HL-60/S4 treated with retinoic acid at 250 ng/mL for 4 days and 3 days (cell line): ENCODE measurements around the gene TBC1D5.
"Not testable (repeated sequence)": the region's sequence is repeated elsewhere in the genome, so short reads cannot be mapped to it uniquely, and the experiment has no call there.

Source experiments
- in situ Hi-C: fragments of 300-500 bp; cut with MboI; formaldehyde crosslinking; loops from 2 replicates; pipeline ENCODE4 v1.7.0; 2022; ENCODE audit warnings: low sequenced_read_pairs

The TBC1D5 gene

DNA sequence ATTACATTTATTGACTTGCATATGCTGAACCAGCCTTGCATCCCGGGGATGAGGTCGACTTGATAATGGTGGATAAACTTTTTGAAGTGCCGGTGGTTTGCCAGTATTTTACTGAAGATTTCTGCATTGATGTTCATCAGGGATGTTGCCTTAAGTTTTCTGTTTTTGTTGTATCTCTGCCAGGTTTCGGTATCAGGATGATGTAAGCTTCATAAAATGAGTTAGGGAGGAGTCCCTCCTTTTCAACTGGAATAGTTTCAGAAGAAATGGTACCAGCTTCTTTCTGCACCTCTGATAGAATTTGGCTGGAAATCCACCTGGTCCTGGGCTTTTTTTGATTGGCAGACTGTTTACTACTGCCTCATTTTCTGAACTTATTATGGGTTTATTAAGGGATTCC is 250.8 kb downstream of the TBC1D5 start:
- in situ Hi-C loops = no loop called here

DNA sequence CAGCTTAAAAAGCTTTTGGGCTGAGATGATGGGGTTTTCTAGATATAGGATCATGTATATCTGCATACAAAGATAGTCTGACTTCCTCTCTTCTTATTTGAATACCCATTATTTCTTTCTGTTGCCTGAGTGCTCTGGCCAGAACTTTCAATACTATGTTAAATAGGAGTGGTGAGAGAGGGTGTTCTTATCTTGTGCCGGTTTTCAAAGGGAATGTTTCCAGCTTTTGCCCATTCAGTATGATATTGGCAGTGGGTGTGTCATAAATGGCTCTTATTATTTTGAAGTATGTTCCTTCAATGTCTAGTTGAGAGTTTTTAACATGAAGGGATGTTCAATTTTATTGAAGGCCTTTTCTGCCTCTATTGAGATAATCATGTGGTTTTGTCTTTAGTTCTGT is 251.2 kb downstream of the TBC1D5 start:
- in situ Hi-C loops = not testable (repeated sequence)

DNA sequence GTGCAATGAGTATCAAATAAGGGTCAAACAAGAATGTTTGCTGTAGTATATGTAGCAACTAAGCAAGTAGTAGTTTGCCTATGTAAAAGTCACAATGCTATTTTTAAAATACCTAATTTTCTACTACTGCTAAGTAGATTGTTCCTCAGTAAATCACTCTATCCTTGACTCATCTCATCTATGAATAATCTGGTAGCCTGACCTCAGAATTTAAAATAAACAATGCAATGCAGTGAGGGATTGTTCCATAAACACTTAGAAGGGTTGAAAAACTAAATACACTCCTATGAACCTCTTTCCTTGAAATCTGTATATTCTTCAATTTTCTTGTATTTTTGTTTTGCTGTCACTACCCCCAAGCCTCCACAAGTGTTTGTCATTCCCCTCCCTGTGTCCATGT is 253.3 kb downstream of the TBC1D5 start:
- in situ Hi-C loops = no loop called here

DNA sequence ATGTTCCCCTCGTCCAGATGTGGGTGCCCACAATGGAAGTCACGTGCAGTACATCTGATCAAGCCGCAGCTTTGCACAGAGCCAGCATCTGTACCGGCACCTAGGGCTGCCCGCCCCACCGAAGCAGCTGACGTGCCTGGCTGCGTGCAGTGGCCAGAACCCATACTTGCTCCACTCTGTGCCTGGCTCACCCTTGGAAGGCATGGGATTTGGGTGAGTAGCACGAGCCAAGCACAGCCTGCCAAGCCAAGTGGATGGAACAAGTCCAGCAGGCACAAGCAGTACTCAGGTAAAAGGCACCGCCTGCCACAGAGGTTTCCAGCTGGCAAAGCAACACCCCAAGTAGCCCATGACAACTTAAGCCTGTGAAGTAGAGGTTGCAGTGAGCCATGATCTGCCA is 261.3 kb downstream of the TBC1D5 start:
- in situ Hi-C loops = no loop called here

DNA sequence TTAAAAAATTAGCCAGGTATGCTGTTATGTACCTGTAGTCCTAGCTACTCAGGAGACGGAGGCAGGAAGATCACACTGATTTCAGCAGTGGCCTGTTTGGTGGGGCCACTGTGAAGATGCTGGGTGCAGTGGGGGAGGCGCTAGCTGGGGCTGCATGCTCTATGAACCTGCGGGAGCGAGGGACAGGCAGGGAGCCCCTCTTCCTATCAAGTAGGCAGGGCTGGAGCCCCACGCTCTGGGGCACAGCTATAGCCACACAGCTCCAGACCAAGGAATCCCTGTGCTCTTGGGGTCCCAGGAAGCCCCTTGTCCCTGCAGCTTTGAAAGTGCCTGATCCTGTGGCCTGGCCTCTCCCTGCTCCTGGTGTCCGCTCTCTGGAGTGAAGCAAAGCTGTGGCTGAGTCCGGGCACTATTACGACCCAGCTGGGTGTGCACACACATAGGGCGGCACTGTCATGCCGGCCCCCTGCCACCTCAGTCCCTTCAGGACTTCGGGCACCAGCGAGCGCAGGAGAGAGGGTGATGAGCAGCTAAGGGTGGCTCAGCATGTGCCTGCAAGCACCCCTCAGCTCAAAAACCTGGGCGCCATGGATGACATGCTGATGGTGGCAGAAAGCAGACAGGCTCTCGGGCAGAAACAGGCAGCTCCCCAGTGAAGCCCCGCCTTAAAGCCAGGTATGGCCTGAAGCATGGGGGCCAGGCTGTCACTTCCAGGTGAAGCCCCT is 262.6 kb downstream of the TBC1D5 start:
- in situ Hi-C loops = no loop called here

DNA sequence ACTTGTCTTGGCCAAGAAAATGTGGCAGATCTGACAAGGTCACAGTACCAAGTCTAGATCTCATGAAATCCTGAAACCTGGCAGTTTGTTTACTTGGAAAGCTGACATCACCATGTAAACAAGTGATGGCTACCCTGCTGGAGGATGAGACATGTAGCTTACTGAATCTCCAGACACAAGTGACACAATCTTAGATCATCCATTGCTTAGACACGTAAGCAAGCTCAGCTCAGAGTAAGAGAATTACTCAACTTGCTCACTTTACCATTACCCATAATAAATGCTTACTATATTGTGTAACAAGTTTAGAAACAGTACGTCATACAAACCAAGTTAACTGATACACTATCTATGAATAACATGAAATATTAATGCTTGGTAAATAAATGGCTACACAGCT is 263.8 kb downstream of the TBC1D5 start:
- in situ Hi-C loops = no loop called here

DNA sequence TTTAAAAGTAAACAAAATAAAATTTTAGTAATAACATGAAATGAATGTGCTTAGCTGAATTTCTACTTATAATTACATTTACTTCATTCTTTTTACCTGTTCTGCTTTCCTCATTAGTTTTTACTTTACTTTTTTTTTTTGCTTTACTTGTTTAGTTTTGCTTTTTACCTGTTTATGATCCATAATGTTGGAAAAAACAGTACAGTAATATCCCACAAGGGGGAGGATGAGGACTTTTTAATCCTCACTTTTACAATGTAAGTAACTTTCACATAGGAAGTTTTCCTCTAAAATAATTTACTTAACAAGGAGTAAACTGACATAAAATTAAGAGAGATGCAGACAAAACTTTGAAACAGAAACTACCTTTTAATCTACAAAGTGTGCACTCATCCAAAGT is 268.7 kb downstream of the TBC1D5 start:
- in situ Hi-C loops = no loop called here

DNA sequence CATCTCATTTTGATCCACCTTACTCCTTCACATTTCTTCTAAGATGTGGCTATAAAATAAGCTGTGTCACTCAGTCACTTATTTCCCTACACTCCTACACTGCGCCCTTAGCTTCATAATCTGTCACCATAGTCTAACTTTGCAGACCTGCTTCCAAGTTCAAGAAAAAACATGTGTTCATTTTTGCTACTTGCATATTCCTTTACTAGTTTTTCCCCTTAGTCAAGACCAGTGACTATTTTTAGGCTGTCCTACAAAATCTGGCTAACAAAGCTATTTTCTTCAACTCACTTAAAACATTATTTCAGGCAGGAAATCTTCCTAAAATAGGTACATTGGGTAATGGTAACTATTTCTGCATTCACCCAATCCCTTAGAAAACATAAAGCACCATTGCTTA is 272.5 kb downstream of the TBC1D5 start:
- in situ Hi-C loops = no loop called here

DNA sequence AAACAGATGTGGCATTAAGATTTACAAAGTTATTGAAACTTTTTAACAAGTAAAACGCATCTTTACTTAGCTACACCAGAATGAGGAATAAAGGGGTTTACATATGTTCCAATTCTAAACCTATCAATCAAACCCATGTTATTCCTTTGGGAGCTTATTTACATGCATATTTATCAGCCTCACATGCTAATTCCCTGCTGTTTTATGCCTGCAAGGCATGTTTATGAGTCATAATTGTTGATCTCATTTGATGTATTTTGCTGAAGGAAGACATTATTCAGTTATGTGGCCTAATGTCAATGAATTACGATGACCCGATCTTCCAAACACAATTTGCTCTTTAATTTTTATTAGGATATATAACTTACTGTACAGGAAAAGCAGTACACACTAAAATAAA is 272.9 kb downstream of the TBC1D5 start:
- in situ Hi-C loops = no loop called here

DNA sequence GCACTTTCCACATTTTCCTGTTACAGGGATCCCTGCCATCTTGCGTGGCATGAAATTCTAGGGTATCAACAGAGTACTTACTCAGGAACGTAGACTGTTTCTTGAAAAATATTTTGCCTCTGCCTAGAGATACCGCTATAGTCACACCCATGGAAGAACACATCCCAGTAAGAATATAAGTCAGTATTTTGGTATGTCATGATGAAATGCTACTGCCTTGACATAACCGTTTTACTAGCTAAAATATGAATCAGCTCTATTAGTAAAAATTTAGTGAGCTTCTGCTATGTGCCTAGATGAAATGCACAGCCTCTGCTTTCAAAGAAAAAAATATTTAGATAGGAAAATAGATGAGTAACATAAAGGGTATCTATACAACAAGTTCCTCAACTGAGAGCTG is 276.4 kb downstream of the TBC1D5 start:
- in situ Hi-C loops = no loop called here

DNA sequence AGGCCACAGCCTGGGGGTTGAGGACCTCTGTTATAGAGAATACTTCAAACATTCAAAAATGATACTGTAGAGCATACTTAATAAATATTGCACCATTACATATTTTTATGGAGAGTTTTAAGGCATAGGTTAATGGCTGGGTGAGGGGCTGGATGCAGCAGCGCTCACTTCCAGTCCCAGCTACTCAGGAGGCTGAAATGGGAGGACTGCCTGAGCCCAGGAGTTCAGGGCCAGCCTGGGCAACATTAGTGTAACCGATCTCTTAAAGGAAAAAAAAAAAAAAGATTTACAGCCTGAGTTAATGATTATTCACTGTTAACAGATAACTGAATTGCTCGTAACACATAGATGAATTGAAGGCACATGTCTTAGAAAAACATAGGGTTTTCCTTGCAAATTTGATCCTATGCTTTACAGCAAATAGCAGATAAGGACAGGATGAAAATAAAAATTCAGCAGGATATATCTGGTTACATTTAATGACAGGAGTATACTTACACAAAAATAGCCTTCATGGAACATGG is 282.9 kb downstream of the TBC1D5 start:
- in situ Hi-C loops = no loop called here

DNA sequence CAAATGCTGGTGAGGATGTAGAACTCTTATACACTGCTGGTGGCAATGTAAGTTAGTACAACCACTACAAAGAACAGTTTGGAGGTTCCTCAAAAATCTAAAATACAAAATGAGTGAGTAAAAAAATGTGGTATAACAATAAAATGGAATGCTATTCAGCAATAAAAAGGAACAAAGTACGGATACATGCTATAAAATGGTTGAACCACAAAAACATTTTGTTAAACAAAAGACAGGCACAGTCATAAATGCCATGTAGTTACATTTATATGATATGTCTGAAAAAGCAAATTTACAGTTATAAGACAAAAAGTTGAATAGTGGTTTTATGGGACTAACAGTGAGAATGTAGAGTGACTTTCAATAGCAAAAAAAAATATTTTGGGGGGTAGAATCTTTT is 285.8 kb downstream of the TBC1D5 start:
- in situ Hi-C loops = no loop called here

DNA sequence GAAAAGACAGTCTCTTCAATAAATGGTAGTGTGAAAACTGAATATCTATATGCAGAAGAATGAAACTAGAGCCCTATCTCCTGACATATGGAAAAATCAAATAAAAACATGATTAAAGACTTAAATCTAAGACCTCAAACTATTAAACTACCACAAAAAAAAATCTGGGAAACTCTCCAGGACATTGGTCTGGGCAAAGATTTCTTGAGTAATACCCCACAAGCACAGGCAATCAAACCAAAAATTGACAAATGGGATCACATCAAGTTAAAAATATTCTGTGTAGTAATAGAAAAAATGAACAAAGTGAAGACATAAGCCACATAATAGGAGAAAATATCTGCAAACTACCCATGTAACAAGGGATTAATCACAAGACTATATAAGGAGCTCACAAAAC is 286.4 kb downstream of the TBC1D5 start:
- in situ Hi-C loops = no loop called here

DNA sequence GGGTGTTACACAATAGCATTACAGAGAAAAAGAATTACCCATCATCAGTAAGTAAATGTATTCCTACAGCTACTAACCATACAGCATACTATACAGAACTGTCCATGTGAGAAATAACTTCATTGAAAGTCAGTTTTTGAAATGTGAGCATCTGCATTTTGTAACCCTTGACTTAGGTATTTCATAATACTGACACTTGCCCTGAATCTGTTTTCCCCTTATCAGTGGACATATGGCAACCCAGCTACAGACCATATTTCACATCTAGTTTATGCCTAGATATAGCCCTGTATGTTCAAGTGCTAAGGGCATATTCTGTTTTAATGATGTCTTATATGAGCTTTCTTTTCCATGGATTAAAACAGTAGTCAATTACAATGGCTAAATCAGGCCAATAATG is 297.6 kb downstream of the TBC1D5 start:
- in situ Hi-C loops = loop anchor here (25.0 kb wide), 1 partner anchor 392 kb away; no protein-coding TSS in a partner anchor

DNA sequence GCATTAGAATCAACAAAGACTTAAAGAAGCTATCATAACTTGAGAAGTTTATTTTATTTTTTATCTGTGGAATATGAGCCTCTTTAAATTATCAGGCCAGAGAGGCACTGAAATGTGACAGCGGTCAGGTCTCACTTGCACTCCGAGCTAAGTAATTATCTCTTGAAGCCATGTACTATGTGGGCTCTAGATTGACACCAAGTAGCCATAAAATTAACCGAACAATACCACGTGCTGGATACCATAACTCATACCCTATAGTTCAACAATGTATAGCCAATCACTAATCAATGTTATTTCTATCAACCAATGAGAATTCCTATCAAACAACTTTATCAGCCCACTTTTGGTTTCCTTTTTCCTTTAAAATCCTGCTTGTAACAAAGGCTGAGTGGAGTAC is 299.3 kb downstream of the TBC1D5 start:
- in situ Hi-C loops = loop anchor here (25.0 kb wide), 1 partner anchor 394 kb away; no protein-coding TSS in a partner anchor

DNA sequence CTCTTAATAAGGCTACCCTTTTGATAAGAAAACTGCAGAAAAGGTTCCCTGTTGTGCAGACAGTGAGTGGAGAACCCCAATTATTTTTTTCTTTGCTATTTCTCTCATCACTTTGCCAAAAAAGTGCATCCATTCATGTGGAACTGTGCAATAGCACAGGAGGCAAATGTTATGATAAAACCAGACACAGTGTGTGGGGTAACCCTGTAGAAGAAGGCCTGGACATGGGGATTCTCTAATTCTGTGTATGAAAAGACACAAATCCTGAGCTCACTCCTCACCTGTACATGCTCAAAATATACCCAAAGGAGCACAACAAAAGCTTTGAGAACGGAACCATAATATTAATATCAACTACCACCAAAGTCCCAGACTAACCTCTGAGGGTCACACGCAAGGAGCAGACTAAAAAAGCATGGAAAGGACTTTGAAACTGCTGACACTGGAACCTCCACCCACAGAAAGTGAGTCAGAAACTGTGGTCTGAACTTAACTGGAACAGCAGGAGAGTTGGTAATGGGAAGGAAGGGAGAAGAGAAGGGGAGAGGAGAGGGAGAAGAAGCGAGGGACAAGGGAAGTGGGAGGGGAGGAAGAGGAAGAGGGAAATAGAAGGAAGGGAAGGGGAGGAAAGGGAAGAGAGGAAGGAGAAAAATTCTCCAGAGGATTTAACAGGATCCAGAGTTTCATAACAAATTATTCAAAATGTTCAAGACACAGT is 299.9 kb downstream of the TBC1D5 start:
- in situ Hi-C loops = loop anchor here (25.0 kb wide), 1 partner anchor 395 kb away; no protein-coding TSS in a partner anchor

DNA sequence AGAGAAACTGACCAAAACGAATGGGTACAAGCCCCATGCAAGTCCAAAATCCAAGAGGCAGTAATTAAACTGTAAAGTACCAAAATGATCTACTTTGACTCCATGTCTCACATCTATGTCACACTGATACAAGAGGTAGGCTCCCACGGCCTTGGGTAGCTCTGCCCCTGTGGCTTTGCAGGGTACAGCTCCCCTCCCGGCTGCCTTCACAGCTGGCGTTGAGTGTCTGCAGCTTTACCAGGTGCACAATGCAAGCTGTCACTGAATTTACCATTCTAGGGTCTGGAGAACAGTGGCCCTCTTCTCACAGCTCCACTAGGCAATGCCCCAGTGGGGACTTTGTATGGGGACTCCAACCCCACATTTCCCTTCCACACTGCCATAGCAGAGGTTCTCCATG is 308.6 kb downstream of the TBC1D5 start:
- in situ Hi-C loops = loop anchor here (25.0 kb wide), 1 partner anchor 403 kb away; no protein-coding TSS in a partner anchor

DNA sequence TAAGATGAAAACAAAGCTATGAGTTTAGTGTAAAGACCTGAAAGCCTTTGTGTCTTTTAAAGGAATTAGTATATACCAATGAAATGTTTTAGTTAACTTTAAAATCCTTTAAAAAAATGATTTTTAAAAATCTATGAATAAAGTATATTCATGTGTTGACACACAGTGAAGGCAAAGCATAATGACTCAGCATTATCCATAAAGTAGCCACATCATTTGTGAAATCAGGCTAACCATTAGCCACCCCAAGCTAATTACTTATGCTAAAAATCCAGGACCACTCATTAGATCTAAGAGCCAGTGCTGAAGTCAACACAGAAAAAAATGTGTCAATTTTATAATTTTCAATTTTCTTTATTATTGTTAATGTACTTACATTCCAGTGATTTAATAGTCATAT is 310.2 kb downstream of the TBC1D5 start:
- in situ Hi-C loops = loop anchor here (25.0 kb wide), 1 partner anchor 405 kb away; no protein-coding TSS in a partner anchor

DNA sequence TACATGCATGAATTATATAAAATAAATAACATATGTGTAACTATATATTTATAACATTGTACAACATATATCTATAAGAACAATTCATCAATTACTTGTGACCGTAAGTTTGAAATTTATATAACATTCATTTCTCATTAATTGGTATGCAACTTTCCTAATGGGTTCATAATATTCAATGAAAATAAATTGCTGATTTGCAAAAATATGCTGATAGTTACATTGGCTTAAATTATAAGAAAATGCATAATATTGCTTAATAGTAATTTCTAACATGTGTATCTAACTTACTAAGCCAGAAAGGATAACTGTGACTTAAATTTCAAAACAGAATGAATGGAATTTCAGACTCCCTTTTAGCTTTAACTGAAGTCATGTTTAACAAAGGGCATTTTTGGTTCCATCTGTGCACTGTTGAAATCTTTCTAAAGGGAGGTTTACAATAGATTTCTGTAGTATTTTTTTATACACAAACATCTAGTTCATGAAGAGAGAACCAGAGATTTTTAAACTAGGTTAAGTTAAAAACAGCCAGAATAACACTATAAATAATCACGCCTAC is 310.9 kb downstream of the TBC1D5 start:
- in situ Hi-C loops = loop anchor here (25.0 kb wide), 1 partner anchor 406 kb away; no protein-coding TSS in a partner anchor

DNA sequence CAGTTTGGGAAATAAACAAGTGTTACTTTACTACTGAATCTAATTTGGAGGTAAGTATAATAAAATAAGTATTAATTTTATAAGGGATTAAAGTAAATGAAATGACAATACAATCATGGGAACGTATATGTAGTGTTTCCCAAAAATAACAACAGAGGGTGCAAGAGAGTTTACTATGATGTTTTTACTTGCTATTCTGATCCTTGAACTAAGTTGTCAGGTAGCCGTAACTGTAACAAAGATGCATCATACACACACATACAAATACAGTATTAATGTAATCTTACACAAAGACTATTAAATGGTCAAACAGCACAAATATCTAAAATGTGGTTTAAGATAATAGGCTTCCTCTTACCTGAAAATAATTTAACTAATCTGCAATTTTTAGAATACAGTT is 311.4 kb downstream of the TBC1D5 start:
- in situ Hi-C loops = loop anchor here (25.0 kb wide), 1 partner anchor 406 kb away; no protein-coding TSS in a partner anchor

DNA sequence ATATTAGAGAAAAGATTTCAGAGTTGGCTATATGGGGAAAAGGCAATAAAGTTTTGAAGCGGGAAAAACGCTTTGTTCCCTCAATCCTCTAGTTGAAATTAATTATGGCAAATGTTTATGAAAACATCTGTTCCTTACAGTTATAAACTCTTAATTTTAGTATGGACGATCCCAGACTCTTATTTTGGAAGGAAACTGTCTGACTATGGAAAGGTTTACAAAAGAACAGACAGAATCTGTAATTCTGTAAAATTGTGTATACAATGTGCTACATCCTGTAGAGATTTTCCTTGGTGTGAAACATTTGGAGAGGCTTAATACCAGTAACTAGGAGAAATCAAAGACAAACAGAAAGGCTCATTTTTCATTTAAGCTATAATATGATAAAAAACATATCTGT is 311.8 kb downstream of the TBC1D5 start:
- in situ Hi-C loops = loop anchor here (25.0 kb wide), 1 partner anchor 407 kb away; no protein-coding TSS in a partner anchor
